ENCODE data around the gene TMEM100.
A peak's percentile ranks its signal among the peaks of the same experiment; 100 is the strongest.

The TMEM100 gene

GRCh38 chr17:55756689-55757088, 34.0 kb upstream of the TMEM100 start:
- Histone ChIP-seq H3K27ac (ENCODE audit: low read depth, low read length) (no peak overlapping the region), H3K79me2 (ENCODE audit: control insufficient read depth, low read length) (peaks cover 3% of the 10 kb centered on the region), H3K4me1 (ENCODE audit: control insufficient read depth, low read length) (peaks cover 5% of the 10 kb centered on the region), H3F3A (ENCODE audit: control insufficient read depth, insufficient read depth) (0 out of 2 replicates have a peak, but pooled peaks cover 4% of the 10 kb centered on the region), H3K9me3 (ENCODE audit: control insufficient read depth, insufficient read depth, low read length) (no peaks in the 10 kb centered on the region), H3K4me3 (ENCODE audit: low read length) (no peak overlapping the region), H3K9me2 (replicated peaks; ENCODE audit: control insufficient read depth, low read length) (no peaks in the 10 kb centered on the region), H3K27me3 (ENCODE audit: control insufficient read depth, low read length) (no peaks in the 10 kb centered on the region), H3K4me2 (ENCODE audit: low read length) (no peak overlapping the region), H3K36me3 (ENCODE audit: control insufficient read depth, low read length) (no peaks in the 10 kb centered on the region), H4K20me1 (ENCODE audit: control insufficient read depth, insufficient read depth, low read depth, low read length) (no peaks in the 10 kb centered on the region)
- TF ChIP-seq EZH2phosphoT487 (IDR thresholded peaks at IDR 0.05; ENCODE audit: borderline replicate concordance, low read length) (no peak), CTCF (IDR thresholded peaks at IDR 0.05; ENCODE audit: low read depth, low read length, poor library complexity, severe bottlenecking) (no peak)

GRCh38 chr17:55751720-55752250, 29.1 kb upstream of the TMEM100 start:
- Histone ChIP-seq H3K79me2 (ENCODE audit: control insufficient read depth, low read length) (peaks cover 10% of the 10 kb centered on the region), H3K4me2 (ENCODE audit: low read length) (peak overlapping the region; percentile 84), H3K9me2 (replicated peaks; ENCODE audit: control insufficient read depth, low read length) (no peaks in the 10 kb centered on the region), H3K27me3 (ENCODE audit: control insufficient read depth, low read length) (no peaks in the 10 kb centered on the region), H4K20me1 (ENCODE audit: control insufficient read depth, insufficient read depth, low read depth, low read length) (no peaks in the 10 kb centered on the region), H3K36me3 (ENCODE audit: control insufficient read depth, low read length) (no peaks in the 10 kb centered on the region), H3F3A (ENCODE audit: control insufficient read depth, insufficient read depth) (0 out of 2 replicates have a peak, but pooled peaks cover 4% of the 10 kb centered on the region), H3K9me3 (ENCODE audit: control insufficient read depth, insufficient read depth, low read length) (no peaks in the 10 kb centered on the region), H3K4me1 (ENCODE audit: control insufficient read depth, low read length) (peaks cover 17% of the 10 kb centered on the region), H3K27ac (ENCODE audit: low read depth, low read length) (no peak overlapping the region), H3K4me3 (ENCODE audit: low read length) (peak overlapping the region; percentile 95)
- TF ChIP-seq EZH2phosphoT487 (IDR thresholded peaks at IDR 0.05; ENCODE audit: borderline replicate concordance, low read length) (no peak), CTCF (IDR thresholded peaks at IDR 0.05; ENCODE audit: low read depth, low read length, poor library complexity, severe bottlenecking) (no peak)

- Histone ChIP-seq H3F3A (ENCODE audit: control insufficient read depth, insufficient read depth) (0 out of 2 replicates have a peak, but pooled peaks cover 4% of the 10 kb centered on the region), H3K27me3 (ENCODE audit: control insufficient read depth, low read length) (no peaks in the 10 kb centered on the region), H3K4me2 (ENCODE audit: low read length) (peak within 1 kb of the TSS; percentile 84), H3K36me3 (ENCODE audit: control insufficient read depth, low read length) (no peaks in the 10 kb centered on the region), H3K9me3 (ENCODE audit: control insufficient read depth, insufficient read depth, low read length) (no peaks in the 10 kb centered on the region), H3K27ac (ENCODE audit: low read depth, low read length) (no peak within 1 kb of the TSS), H3K9me2 (replicated peaks; ENCODE audit: control insufficient read depth, low read length) (no peaks in the 10 kb centered on the region), H3K4me1 (ENCODE audit: control insufficient read depth, low read length) (peaks cover 17% of the 10 kb centered on the region), H3K4me3 (ENCODE audit: low read length) (peak within 1 kb of the TSS; percentile 95), H3K79me2 (ENCODE audit: control insufficient read depth, low read length) (peaks cover 10% of the 10 kb centered on the region), H4K20me1 (ENCODE audit: control insufficient read depth, insufficient read depth, low read depth, low read length) (no peaks in the 10 kb centered on the region)
- TF ChIP-seq EZH2phosphoT487 (IDR thresholded peaks at IDR 0.05; ENCODE audit: borderline replicate concordance, low read length) = no peak
- TF ChIP-seq CTCF (IDR thresholded peaks at IDR 0.05; ENCODE audit: low read depth, low read length, poor library complexity, severe bottlenecking) = peak; percentile 44
Measured at GRCh38 chr17:55750750-55751657, 28.3 kb upstream of the TMEM100 start, which contains the start of gene PCTP. Gene PCTP, plus strand, starts transcription at chr17:55751051. Its CDS starts 53 bp downstream, at chr17:55751104.
